Left cardiac atrium (tissue), 4 donors: ENCODE measurements around the gene SGMS1. TPM values are rescaled to one million over a fixed set of nuclear protein-coding genes. Genes with fewer than 3 reads are reported as not detected.

Source experiments
- ATAC-seq, 2 donors: fragments of 200-7000 bp; cut with Tn5 transposase; one replicate each; pipeline ENCODE4 v1.9.1; 2020; ENCODE audit warnings: mild to moderate bottlenecking in 2 of 2, moderate library complexity in 2 of 2
- DNase-seq: peaks from one replicate; pipeline ENCODE4 v3.0.0-alpha.2; 2020
- intact Hi-C, 2 donors: fragments of 100-400 bp; cut with DNase I; formaldehyde crosslinking; loops; one replicate each; pipeline versions ENCODE4 v1.14.1 to v1.15.1; 2022 to 2023
- total RNA-seq, 2 donors: library from RNA; stranded (reverse); fragmentation: NEBNext Ultra II Directional; extraction: Animal tissue kit (Norgen Biotek cat#: 25700); gene quantifications; one replicate each; pipeline ENCODE4 v1.2.1, GENCODE V29; 2021
- donor health status: DM: no; HTN: yes; CAD: no.
- donor health status: DM: no; HTN: yes; CAD: no; lungs with severe emphysema.
- donor health status: DM: yes; HTN: yes; CAD: no.
- donor health status: Dilated cardiomyopathy.

The SGMS1 gene
- total RNA-seq, 2 donors from 2014 or later: 22.4 to 24.4 TPM

- DNase-seq: no peak
- intact Hi-C loops: no loop called here
- ATAC-seq: no peak
These were observed 92.2 kb downstream of the SGMS1 start for GRCh38 chr10:50531388-50532077.

GRCh38 chr10:50529660-50530059, 94.1 kb downstream of the SGMS1 start:
- intact Hi-C loops: no loop called here
- no peak for DNase-seq
- no peak for ATAC-seq

- intact Hi-C loops: no loop called here
- ATAC-seq (no peak), DNase-seq (no peak)
These were observed 95.5 kb downstream of the SGMS1 start for GRCh38 chr10:50528206-50528605.

GRCh38 chr10:50527442-50528043, 96.2 kb downstream of the SGMS1 start:
- ATAC-seq (peak; percentile 50 to 89), DNase-seq (no peak)
- intact Hi-C loops: no loop called here

- DNase-seq: no peak
- intact Hi-C loops: no loop called here
- ATAC-seq: no peak
These were observed 97.6 kb downstream of the SGMS1 start for GRCh38 chr10:50526185-50526584.

- ATAC-seq (no peak), DNase-seq (no peak)
- intact Hi-C loops: no loop called here
These were observed 100.4 kb downstream of the SGMS1 start for GRCh38 chr10:50523357-50523756.

GRCh38 chr10:50522908-50523307, 100.8 kb downstream of the SGMS1 start:
- intact Hi-C loops: no loop called here
- ATAC-seq: no peak
- DNase-seq: no peak

GRCh38 chr10:50520115-50520514, 103.6 kb downstream of the SGMS1 start:
- intact Hi-C loops: no loop called here
- DNase-seq (no peak), ATAC-seq (no peak)

- DNase-seq (no peak), ATAC-seq (no peak)
- intact Hi-C loops: no loop called here
These were observed 106.1 kb downstream of the SGMS1 start for GRCh38 chr10:50517626-50518025.

- intact Hi-C loops: no loop called here
- DNase-seq (no peak), ATAC-seq (no peak)
These were observed 107.6 kb downstream of the SGMS1 start for GRCh38 chr10:50516171-50516570.

GRCh38 chr10:50515420-50515819, 108.3 kb downstream of the SGMS1 start:
- DNase-seq: no peak
- intact Hi-C loops: no loop called here
- ATAC-seq: no peak

- DNase-seq: no peak
- intact Hi-C loops: no loop called here
- ATAC-seq: peak in 1 of 2 donors; percentile 82
These were observed 108.8 kb downstream of the SGMS1 start for GRCh38 chr10:50514995-50515394.

GRCh38 chr10:50513956-50514355, 109.8 kb downstream of the SGMS1 start:
- DNase-seq (no peak), ATAC-seq (no peak)
- intact Hi-C loops: no loop called here

GRCh38 chr10:50512743-50513416, 110.9 kb downstream of the SGMS1 start:
- intact Hi-C loops: no loop called here
- ATAC-seq (no peak), DNase-seq (no peak)

- ATAC-seq (peak in 1 of 2 donors; percentile 36), DNase-seq (no peak)
- intact Hi-C loops: no loop called here
These were observed 111.6 kb downstream of the SGMS1 start for GRCh38 chr10:50512214-50512595.

- intact Hi-C loops: no loop called here
- ATAC-seq (peak in 1 of 2 donors; percentile 52), DNase-seq (no peak)
These were observed 112.1 kb downstream of the SGMS1 start for GRCh38 chr10:50511492-50512213.

- ATAC-seq (no peak), DNase-seq (no peak)
- intact Hi-C loops: no loop called here
These were observed 113.0 kb downstream of the SGMS1 start for GRCh38 chr10:50510517-50511473.

- ATAC-seq (no peak), DNase-seq (no peak)
- intact Hi-C loops: no loop called here
These were observed 115.3 kb downstream of the SGMS1 start for GRCh38 chr10:50508315-50509051.
